Measurements from ENCODE around the gene SYF2. TPM values are rescaled to one million over a fixed set of nuclear protein-coding genes. Genes with fewer than 3 reads are reported as not detected.

SYF2 gene
- total and polyA plus RNA-seq, 2 of the 13 experiments (the other 11 are each of a cell fraction or from before 2014, with no cell fraction given) = 17.8 to 34.1 TPM

DNA sequence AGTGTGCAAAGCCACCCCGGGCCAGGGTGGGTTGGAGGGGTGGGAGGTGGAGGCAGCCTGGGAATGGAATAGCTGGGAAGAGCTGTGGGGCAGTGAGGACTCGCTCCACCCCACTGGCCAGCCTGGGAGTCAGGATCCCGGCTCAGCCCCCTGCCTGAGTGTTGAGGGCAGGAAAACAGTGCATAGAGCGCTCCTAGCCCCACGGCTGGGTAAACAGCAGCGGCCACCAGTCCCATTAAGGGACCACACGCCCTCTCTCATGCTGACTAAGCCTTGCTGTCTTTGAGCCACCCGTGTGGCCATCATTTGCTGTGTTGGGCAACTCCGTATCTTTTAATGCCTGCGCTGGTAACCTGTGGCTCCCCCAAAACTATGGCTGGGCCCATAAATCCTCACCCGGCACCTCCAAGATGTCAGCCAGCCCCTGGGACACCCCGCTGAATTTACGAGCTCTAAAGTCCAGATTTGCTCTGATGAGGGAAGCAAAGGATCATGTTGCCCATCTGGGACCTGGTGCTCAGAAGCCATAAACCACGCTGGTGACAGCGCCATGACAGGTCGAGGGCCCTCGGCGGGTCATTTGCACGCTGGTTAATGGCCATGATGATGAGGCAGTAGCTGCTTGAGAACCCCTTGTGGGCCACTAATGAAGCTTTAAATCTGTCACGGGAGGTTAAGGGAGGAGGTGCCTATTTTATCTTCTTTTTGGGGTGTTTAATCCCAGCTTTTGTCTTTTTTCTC is 34.9 kb downstream of the SYF2 start (continued):
- TF ChIP-seq, protein P1, sequence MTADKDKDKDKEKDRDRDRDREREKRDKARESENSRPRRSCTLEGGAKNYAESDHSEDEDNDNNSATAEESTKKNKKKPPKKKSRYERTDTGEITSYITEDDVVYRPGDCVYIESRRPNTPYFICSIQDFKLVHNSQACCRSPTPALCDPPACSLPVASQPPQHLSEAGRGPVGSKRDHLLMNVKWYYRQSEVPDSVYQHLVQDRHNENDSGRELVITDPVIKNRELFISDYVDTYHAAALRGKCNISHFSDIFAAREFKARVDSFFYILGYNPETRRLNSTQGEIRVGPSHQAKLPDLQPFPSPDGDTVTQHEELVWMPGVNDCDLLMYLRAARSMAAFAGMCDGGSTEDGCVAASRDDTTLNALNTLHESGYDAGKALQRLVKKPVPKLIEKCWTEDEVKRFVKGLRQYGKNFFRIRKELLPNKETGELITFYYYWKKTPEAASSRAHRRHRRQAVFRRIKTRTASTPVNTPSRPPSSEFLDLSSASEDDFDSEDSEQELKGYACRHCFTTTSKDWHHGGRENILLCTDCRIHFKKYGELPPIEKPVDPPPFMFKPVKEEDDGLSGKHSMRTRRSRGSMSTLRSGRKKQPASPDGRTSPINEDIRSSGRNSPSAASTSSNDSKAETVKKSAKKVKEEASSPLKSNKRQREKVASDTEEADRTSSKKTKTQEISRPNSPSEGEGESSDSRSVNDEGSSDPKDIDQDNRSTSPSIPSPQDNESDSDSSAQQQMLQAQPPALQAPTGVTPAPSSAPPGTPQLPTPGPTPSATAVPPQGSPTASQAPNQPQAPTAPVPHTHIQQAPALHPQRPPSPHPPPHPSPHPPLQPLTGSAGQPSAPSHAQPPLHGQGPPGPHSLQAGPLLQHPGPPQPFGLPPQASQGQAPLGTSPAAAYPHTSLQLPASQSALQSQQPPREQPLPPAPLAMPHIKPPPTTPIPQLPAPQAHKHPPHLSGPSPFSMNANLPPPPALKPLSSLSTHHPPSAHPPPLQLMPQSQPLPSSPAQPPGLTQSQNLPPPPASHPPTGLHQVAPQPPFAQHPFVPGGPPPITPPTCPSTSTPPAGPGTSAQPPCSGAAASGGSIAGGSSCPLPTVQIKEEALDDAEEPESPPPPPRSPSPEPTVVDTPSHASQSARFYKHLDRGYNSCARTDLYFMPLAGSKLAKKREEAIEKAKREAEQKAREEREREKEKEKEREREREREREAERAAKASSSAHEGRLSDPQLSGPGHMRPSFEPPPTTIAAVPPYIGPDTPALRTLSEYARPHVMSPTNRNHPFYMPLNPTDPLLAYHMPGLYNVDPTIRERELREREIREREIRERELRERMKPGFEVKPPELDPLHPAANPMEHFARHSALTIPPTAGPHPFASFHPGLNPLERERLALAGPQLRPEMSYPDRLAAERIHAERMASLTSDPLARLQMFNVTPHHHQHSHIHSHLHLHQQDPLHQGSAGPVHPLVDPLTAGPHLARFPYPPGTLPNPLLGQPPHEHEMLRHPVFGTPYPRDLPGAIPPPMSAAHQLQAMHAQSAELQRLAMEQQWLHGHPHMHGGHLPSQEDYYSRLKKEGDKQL (CRISPR knock-in tag; IDR thresholded peaks at IDR 0.05; ENCODE audit: low read depth) = no peak
- TF ChIP-seq HMG20B (CRISPR knock-in tag; conservative IDR thresholded peaks at IDR 0.05) (no peak), HES4 (CRISPR knock-in tag; IDR thresholded peaks at IDR 0.05; ENCODE audit: borderline replicate concordance) (no peak; the same call in 1 of the 2 replicates), ELF1 (CRISPR knock-in tag; IDR thresholded peaks at IDR 0.05) (no peak), ZZZ3 (CRISPR knock-in tag; IDR thresholded peaks at IDR 0.05; ENCODE audit: borderline replicate concordance) (no peak), CCAR2 (optimal IDR thresholded peaks at IDR 0.05; ENCODE audit: low read depth, low read length) (no peak), ZNF737 (CRISPR knock-in tag; IDR thresholded peaks at IDR 0.05; ENCODE audit: borderline replicate concordance) (no peak), ZNF879 (CRISPR knock-in tag; IDR thresholded peaks at IDR 0.05) (no peak), HINFP (CRISPR knock-in tag; IDR thresholded peaks at IDR 0.05; ENCODE audit: low read depth) (no peak), CBFB (CRISPR knock-in tag; IDR thresholded peaks at IDR 0.05) (no peak), KLF13 (CRISPR knock-in tag; IDR thresholded peaks at IDR 0.05) (no peak), KDM6A (CRISPR knock-in tag; IDR thresholded peaks at IDR 0.05; ENCODE audit: low read depth) (no peak; the same call in 1 of the 2 replicates), DNMT3B (CRISPR knock-in tag; conservative IDR thresholded peaks at IDR 0.05) (no peak), ATRX (CRISPR knock-in tag; IDR thresholded peaks at IDR 0.05; ENCODE audit: borderline replicate concordance) (no peak), RARG (CRISPR knock-in tag; IDR thresholded peaks at IDR 0.05; ENCODE audit: low read depth) (no peak), ZSCAN5A (CRISPR knock-in tag; IDR thresholded peaks at IDR 0.05; ENCODE audit: borderline replicate concordance) (no peak)
- TF ChIP-seq, protein P2, sequence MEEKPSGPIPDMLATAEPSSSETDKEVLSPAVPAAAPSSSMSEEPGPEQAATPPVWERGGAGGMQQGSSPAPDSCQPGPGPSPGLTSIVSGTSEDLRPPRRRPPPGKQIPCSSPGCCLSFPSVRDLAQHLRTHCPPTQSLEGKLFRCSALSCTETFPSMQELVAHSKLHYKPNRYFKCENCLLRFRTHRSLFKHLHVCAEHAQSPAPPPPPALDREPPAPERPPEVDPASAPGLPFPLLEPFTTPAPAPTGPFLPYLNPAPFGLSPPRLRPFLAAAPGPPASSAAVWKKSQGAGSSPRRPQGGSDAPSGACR (CRISPR knock-in tag; IDR thresholded peaks at IDR 0.05) = no peak

All from HepG2 (cell line).